Coronary artery (tissue), 2 donors: ENCODE data around the gene CYTH2.

ENCODE experiments used
- DNase-seq: peaks from one replicate; pipeline ENCODE4 v3.0.0-alpha.2; 2017; ENCODE audit warnings: low spot score
- H3K27ac ChIP-seq, 2 donors: fragments of 200-600 bp; sonication (generic); one replicate each; pipeline ENCODE4 v1.5.1; 2016 to 2019
- H3K4me3 ChIP-seq: fragments of 200-600 bp; sonication (generic); 2 replicates; pipeline ENCODE4 v1.5.1; 2016; ENCODE audit warnings: mild to moderate bottlenecking, moderate library complexity
- TF ChIP-seq, protein P1 (sequence below): fragments of 200-600 bp; sonication (generic); IDR thresholded peaks from one replicate; pipeline ENCODE4 v1.5.1; 2019; ENCODE audit warnings: antibody characterized with exemption

CYTH2 gene

DNA sequence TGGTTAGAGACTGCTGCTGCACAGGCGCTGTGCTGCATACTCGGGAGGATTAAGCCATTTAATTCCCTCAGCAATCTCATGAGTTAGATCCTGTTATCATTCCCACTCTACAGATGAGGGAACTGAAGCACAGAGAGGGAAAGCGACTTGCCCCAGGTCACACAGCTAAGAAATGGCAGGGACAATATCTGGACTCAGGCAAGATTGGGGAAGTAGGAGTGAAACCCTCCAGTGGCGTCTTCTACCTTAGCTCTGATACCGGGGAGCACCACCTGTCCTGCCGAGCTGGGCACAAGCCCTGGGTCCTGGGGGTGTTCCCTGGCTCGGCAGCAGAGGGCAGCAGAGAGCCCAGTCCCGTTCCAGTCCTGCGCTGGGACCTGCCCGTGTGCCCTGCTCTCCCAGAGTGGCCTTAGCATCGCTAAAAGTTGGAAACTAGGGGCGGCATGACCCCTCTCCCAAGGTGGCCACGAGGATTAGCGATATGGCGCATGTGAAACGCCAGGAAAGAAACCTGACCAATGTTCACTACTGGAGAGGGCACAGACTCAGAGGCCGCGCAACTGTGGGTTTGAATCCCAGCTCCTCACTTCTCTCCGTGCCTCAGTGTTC, 20.5 kb downstream of the CYTH2 start:
- TF ChIP-seq, protein P1, sequence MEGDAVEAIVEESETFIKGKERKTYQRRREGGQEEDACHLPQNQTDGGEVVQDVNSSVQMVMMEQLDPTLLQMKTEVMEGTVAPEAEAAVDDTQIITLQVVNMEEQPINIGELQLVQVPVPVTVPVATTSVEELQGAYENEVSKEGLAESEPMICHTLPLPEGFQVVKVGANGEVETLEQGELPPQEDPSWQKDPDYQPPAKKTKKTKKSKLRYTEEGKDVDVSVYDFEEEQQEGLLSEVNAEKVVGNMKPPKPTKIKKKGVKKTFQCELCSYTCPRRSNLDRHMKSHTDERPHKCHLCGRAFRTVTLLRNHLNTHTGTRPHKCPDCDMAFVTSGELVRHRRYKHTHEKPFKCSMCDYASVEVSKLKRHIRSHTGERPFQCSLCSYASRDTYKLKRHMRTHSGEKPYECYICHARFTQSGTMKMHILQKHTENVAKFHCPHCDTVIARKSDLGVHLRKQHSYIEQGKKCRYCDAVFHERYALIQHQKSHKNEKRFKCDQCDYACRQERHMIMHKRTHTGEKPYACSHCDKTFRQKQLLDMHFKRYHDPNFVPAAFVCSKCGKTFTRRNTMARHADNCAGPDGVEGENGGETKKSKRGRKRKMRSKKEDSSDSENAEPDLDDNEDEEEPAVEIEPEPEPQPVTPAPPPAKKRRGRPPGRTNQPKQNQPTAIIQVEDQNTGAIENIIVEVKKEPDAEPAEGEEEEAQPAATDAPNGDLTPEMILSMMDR: peak; percentile 92
- Histone ChIP-seq H3K27ac (no peak overlapping the region), H3K4me3 (no peak overlapping the region)
- no peak for DNase-seq

DNA sequence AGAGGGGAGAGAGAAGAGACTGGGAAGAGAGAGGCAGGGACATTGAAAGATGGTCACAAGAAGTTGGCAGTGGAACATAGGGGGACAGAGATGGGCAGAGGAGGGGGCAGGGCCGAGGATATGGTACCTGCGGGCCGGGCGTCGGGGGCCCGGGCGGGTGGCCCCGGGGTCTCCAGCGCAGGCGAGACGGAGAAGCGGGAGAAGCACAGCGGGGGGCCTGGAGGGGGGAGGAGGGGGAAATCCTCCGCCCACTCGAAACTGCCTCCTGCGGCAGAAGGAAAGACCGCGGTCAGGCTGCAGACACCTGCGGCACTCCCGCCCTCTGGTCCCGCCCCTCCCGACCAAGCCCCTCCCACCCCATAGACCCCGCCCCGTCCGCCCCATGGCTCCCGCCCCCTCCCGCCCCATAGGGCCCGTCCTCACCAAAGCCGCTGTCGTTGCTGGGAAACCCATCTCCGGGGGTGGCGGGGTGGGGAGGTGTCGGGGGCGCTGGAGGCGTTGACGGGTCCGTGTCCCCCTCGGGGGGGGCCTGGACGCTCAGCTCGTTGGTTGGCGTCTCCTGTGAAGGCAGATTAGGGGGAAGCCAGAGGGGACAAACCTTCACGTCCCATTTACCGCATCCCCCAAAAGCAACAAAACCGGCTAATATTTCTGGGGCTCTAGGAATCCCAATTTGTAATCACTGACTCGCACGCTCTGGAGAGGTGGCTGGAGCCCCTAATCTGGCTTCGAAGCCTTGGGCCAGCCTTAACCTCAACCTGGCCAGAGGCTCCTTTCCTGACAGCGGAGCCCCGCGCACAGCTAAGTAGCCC, 22.0 kb downstream of the CYTH2 start:
- peak overlapping the region; percentile 36 for H3K4me3 ChIP-seq
- DNase-seq: no peak
- peak overlapping the region in 1 of 2 donors; percentile 19 for H3K27ac ChIP-seq
- TF ChIP-seq, protein P1: no peak

- TF ChIP-seq, protein P1: no peak
- no peak for DNase-seq
- H3K27ac ChIP-seq: no peak overlapping the region
Observed at GRCh38 chr19:48491793-48492123, 22.6 kb downstream of the CYTH2 start.

DNA sequence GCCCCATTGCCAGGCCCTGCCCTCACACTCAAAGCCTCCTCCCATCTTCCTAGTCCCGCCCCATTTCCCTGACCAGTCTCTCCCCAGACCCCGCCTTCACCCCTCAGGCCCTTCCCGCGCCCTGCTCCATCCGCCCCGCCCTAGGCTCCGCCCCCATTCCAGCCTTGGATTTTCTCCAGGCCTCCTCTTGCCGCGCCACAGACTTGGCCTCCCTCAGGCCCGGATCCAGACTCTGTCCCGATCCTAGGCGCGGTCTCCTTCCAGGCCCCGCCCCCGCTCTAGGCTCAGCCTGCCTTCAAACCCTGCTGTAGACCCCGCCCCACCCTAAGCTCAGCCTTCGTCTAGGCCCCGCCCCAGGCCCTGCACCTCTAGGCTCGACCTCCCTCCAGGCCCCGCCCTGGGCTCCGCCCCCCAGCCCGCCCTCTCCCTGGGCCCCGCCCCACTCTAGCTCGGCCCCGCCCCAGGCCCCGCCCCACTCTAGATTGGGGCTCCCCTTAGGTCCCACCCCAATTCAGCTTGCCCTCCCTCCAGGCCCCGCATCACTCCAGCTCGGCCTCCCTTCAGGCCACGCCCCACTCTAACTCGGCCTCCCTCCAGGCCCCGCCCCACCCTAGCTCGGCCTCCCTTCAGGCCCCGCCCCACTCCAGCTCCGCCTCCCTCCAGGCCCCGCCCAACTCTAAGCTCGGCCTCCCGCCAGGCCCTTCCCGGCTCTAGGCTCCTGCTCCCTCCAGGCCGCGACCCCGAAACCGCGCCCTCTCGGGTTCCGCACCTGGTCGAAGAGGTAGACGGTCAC, 24.0 kb downstream of the CYTH2 start:
- TF ChIP-seq, protein P1: no peak
- Histone ChIP-seq H3K27ac (peak overlapping the region; percentile 24 to 81), H3K4me3 (peak overlapping the region; percentile 76)
- DNase-seq: peak; percentile 98

More at GRCh38 chr19:48491793-48492123, 22.6 kb downstream of the CYTH2 start:
- no peak overlapping the region for H3K4me3 ChIP-seq

- TF ChIP-seq, protein P1: no peak
- DNase-seq: no peak
- H3K4me3 ChIP-seq: peak overlapping the region; percentile 76
- H3K27ac ChIP-seq: peak overlapping the region in 1 of 2 donors; percentile 81
Observed at GRCh38 chr19:48493718-48494401, 24.7 kb downstream of the CYTH2 start.

GRCh38 chr19:48495396-48495795, 26.2 kb downstream of the CYTH2 start:
- H3K4me3 ChIP-seq: no peak overlapping the region
- TF ChIP-seq, protein P1: no peak
- peak overlapping the region in 1 of 2 donors; percentile 29 for H3K27ac ChIP-seq
- DNase-seq: no peak
